ENCODE data around the gene FAM219A. TPM values are rescaled to one million over a fixed set of nuclear protein-coding genes. Genes with fewer than 3 reads are reported as not detected.

Gene FAM219A
- total RNA-seq, 2 donors from 2014 or later, result 17.1 to 19.6 TPM

DNA sequence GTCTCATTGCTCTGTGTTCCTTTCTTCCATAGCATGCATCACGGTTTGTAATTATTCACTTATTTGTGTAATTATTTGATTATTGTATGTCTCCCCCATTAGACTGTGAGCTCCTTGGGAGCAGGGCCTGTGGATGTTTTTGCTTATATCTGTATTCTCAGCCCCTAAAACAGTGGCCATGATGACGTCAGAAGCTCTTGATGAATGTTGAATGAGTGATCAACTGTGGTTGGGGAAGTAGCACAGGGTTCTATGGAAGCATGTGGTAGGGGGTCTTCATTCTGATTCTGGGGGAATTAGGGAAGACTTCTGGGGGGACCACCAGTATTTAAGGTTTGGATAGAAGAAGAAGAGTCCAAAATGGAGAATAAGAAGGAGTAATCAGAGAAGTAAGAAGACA is 6.2 kb upstream of the FAM219A start:
- Histone ChIP-seq H3K27me3 (ENCODE audit: control insufficient read depth, insufficient read depth, low read length, poor library complexity, severe bottlenecking) (peaks cover 8% of the 10 kb centered on the region), H3K4me1 (ENCODE audit: control insufficient read depth, insufficient read depth, low read length) (no peaks in the 10 kb centered on the region), H3K9me3 (ENCODE audit: control insufficient read depth, low read length) (no peaks in the 10 kb centered on the region), H3K4me3 (ENCODE audit: low read length) (no peak overlapping the region), H3K36me3 (ENCODE audit: control insufficient read depth, insufficient read depth, low read length) (no peaks in the 10 kb centered on the region), H3K9ac (ENCODE audit: extremely low read depth, low read length, poor library complexity, severe bottlenecking) (no peak overlapping the region), H3K27ac (ENCODE audit: low read depth, low read length) (no peak overlapping the region)
- H3K36me3 Mint-ChIP-seq (ENCODE audit: low read depth), result no peaks in the 10 kb centered on the region
- TF ChIP-seq, protein P1, sequence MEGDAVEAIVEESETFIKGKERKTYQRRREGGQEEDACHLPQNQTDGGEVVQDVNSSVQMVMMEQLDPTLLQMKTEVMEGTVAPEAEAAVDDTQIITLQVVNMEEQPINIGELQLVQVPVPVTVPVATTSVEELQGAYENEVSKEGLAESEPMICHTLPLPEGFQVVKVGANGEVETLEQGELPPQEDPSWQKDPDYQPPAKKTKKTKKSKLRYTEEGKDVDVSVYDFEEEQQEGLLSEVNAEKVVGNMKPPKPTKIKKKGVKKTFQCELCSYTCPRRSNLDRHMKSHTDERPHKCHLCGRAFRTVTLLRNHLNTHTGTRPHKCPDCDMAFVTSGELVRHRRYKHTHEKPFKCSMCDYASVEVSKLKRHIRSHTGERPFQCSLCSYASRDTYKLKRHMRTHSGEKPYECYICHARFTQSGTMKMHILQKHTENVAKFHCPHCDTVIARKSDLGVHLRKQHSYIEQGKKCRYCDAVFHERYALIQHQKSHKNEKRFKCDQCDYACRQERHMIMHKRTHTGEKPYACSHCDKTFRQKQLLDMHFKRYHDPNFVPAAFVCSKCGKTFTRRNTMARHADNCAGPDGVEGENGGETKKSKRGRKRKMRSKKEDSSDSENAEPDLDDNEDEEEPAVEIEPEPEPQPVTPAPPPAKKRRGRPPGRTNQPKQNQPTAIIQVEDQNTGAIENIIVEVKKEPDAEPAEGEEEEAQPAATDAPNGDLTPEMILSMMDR (conservative IDR thresholded peaks at IDR 0.05), result no peak
- 86% methylated on average over 1 of the region's 2 CpGs; no CpG with 5 or more reads in 1 of the 2 experiments for WGBS, 2 experiments (ENCODE audit: insufficient coverage in 1 of 2, insufficient read length in 1 of 2)
- DNase-seq, result no peak
- H3K4me3 Mint-ChIP-seq, result no peak overlapping the region
- H3K4me1 Mint-ChIP-seq, result peaks cover 10% of the 10 kb centered on the region
- H3K27me3 Mint-ChIP-seq (ENCODE audit: insufficient read depth), result peaks cover 7% of the 10 kb centered on the region
- H3K9me3 Mint-ChIP-seq, result no peaks in the 10 kb centered on the region
- H3K27ac Mint-ChIP-seq, result no peak overlapping the region

DNA sequence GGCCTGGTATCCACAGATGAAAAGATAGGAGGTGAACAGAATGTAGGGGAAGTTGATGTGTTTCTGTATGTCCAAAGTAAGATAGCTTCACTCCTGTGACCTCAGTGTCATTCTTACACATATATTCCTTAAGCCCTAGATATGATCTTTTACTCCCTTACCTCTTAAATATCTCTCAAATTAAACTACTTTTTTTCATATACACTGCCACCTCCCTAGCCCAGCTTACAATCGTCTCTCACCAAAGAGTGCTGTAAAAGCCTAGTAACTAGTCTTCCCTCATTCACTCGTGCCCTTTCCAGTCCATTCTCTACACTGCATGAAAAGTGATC is 5.5 kb upstream of the FAM219A start:
- TF ChIP-seq, protein P1 (conservative IDR thresholded peaks at IDR 0.05), result no peak
- Histone ChIP-seq H3K4me3 (ENCODE audit: low read length) (no peak overlapping the region), H3K4me1 (ENCODE audit: control insufficient read depth, insufficient read depth, low read length) (no peaks in the 10 kb centered on the region), H3K27ac (ENCODE audit: low read depth, low read length) (no peak overlapping the region), H3K36me3 (ENCODE audit: control insufficient read depth, insufficient read depth, low read length) (no peaks in the 10 kb centered on the region), H3K9me3 (ENCODE audit: control insufficient read depth, low read length) (no peaks in the 10 kb centered on the region), H3K9ac (ENCODE audit: extremely low read depth, low read length, poor library complexity, severe bottlenecking) (no peak overlapping the region), H3K27me3 (ENCODE audit: control insufficient read depth, insufficient read depth, low read length, poor library complexity, severe bottlenecking) (peaks cover 8% of the 10 kb centered on the region)
- DNase-seq, result no peak
- peaks cover 13% of the 10 kb centered on the region for H3K4me1 Mint-ChIP-seq
- no peaks in the 10 kb centered on the region for H3K36me3 Mint-ChIP-seq (ENCODE audit: low read depth)
- WGBS, 2 experiments (ENCODE audit: insufficient coverage in 1 of 2, insufficient read length in 1 of 2), result 87 to 96% methylated on average over 2 of the region's 2 CpGs
- peaks cover 14% of the 10 kb centered on the region for H3K27me3 Mint-ChIP-seq (ENCODE audit: insufficient read depth)
- no peak overlapping the region for H3K27ac Mint-ChIP-seq
- no peaks in the 10 kb centered on the region for H3K9me3 Mint-ChIP-seq
- no peak overlapping the region for H3K4me3 Mint-ChIP-seq

GRCh38 chr9:34463098-34463900 is 4.9 kb upstream of the FAM219A start:
- no peak overlapping the region for H3K4me3 Mint-ChIP-seq
- Histone ChIP-seq H3K4me1 (ENCODE audit: control insufficient read depth, insufficient read depth, low read length) (no peaks in the 10 kb centered on the region), H3K4me3 (ENCODE audit: low read length) (no peak overlapping the region), H3K9ac (ENCODE audit: extremely low read depth, low read length, poor library complexity, severe bottlenecking) (no peak overlapping the region), H3K36me3 (ENCODE audit: control insufficient read depth, insufficient read depth, low read length) (no peaks in the 10 kb centered on the region), H3K27me3 (ENCODE audit: control insufficient read depth, insufficient read depth, low read length, poor library complexity, severe bottlenecking) (peaks cover 8% of the 10 kb centered on the region), H3K27ac (ENCODE audit: low read depth, low read length) (no peak overlapping the region), H3K9me3 (ENCODE audit: control insufficient read depth, low read length) (no peaks in the 10 kb centered on the region)
- peaks cover 16% of the 10 kb centered on the region for H3K4me1 Mint-ChIP-seq
- no peaks in the 10 kb centered on the region for H3K9me3 Mint-ChIP-seq
- peaks cover 16% of the 10 kb centered on the region for H3K27me3 Mint-ChIP-seq (ENCODE audit: insufficient read depth)
- no peak overlapping the region for H3K27ac Mint-ChIP-seq
- no peaks in the 10 kb centered on the region for H3K36me3 Mint-ChIP-seq (ENCODE audit: low read depth)
- peak; percentile 16 for DNase-seq
- TF ChIP-seq, protein P1 (conservative IDR thresholded peaks at IDR 0.05), result no peak
- WGBS, 2 experiments (ENCODE audit: insufficient coverage in 1 of 2, insufficient read length in 1 of 2), result 65 to 84% methylated on average over 2 to 5 of the region's 5 CpGs

All from endodermal cell (in vitro differentiated cells).